OCI-LY7 (cell line): Measurements from ENCODE around the gene IPO13. TPM values are rescaled to one million over a fixed set of nuclear protein-coding genes. Genes with fewer than 3 reads are reported as not detected.

Experiments
- BruUV-seq: library from RNA; stranded (reverse); fragments of 400-500 nt; replicated peaks from 2 replicates; lab custom pipeline; 2021; lab: Mats Ljungman, UMichigan
- CTCF ChIA-PET: fragments of 300-600 bp; sonication (Branson Sonifier 250); formaldehyde crosslinking; loops from one replicate; lab custom pipeline; 2022; ENCODE audit warnings: antibody characterized with exemption; ENCODE audit not compliant: unreplicated experiment; lab: Charles Lee
- POLR2A ChIA-PET: fragments of 300-600 bp; sonication (Branson Sonifier 250); formaldehyde crosslinking; loops from one replicate; lab custom pipeline; 2022; ENCODE audit warnings: antibody characterized with exemption; lab: Charles Lee
- DNase-seq: peaks from one replicate; pipeline ENCODE4 v3.0.0-alpha.2; 2015; ENCODE audit warnings: low spot score
- H2AFZ ChIP-seq: fragments of 200-600 bp; sonication (generic), shearing (Covaris generic); 2 replicates; pipeline ENCODE4 v1.6.1; 2014; ENCODE audit warnings: mild to moderate bottlenecking, antibody characterized with exemption, low read length, moderate library complexity
- H3K27ac ChIP-seq: fragments of 200-600 bp; sonication (generic); 2 replicates; pipeline ENCODE4 v1.5.1; 2014; ENCODE audit warnings: mixed run types, low read depth, mild to moderate bottlenecking, moderate library complexity, low read length, inconsistent platforms; ENCODE audit not compliant: poor library complexity, severe bottlenecking
- H3K36me3 ChIP-seq: fragments of 200-600 bp; sonication (generic); 2 replicates; pipeline ENCODE4 v1.6.1; 2014; ENCODE audit warnings: mild to moderate bottlenecking, antibody characterized with exemption, low read length, moderate library complexity, mixed read lengths; ENCODE audit not compliant: insufficient read depth
- H3K4me1 ChIP-seq: fragments of 200-600 bp; sonication (generic); 2 replicates; pipeline ENCODE4 v1.5.1; 2014; ENCODE audit warnings: mild to moderate bottlenecking, low read length; ENCODE audit not compliant: insufficient read depth, poor library complexity, severe bottlenecking
- H3K4me2 ChIP-seq: fragments of 200-600 bp; sonication (generic); 2 replicates; pipeline ENCODE4 v1.6.1; 2014; ENCODE audit warnings: mild to moderate bottlenecking, low read length
- H3K4me3 ChIP-seq: fragments of 200-600 bp; sonication (generic); 2 replicates; pipeline ENCODE4 v1.5.1; 2014; ENCODE audit warnings: mild to moderate bottlenecking, low read depth, low read length; ENCODE audit not compliant: poor library complexity, severe bottlenecking
- H3K79me2 ChIP-seq: fragments of 200-600 bp; sonication (generic); 2 replicates; pipeline ENCODE4 v1.6.1; 2016; ENCODE audit warnings: low read depth, mild to moderate bottlenecking, low read length, moderate library complexity, mixed read lengths; ENCODE audit not compliant: insufficient read depth
- H3K9me2 ChIP-seq: fragments of 200-600 bp; sonication (generic); 2 replicates; pipeline ENCODE4 v1.6.1; 2016; ENCODE audit warnings: mild to moderate bottlenecking, low read length, mixed read lengths; ENCODE audit not compliant: insufficient read depth
- H3K9me3 ChIP-seq: fragments of 200-600 bp; sonication (generic); 2 replicates; pipeline ENCODE4 v1.6.1; 2014; ENCODE audit warnings: mild to moderate bottlenecking, mixed run types, low read length, mixed read lengths
- H4K20me1 ChIP-seq: fragments of 200-600 bp; sonication (generic); 2 replicates; pipeline ENCODE4 v1.6.1; 2014; ENCODE audit warnings: mild to moderate bottlenecking, antibody characterized with exemption, low read length, moderate library complexity, mixed read lengths; ENCODE audit not compliant: insufficient read depth
- CTCF ChIP-seq: fragments of 200-600 bp; sonication (generic); conservative IDR thresholded peaks from 2 replicates; pipeline ENCODE4 v1.5.1; 2014; ENCODE audit warnings: mild to moderate bottlenecking, antibody characterized with exemption, low read length, moderate library complexity, mixed read lengths
- EZH2phosphoT487 ChIP-seq: fragments of 200-600 bp; sonication (generic); IDR thresholded peaks from 2 replicates; pipeline ENCODE4 v1.6.1; 2018; ENCODE audit warnings: low read depth, borderline replicate concordance, mild to moderate bottlenecking, mixed run types, antibody characterized with exemption, low read length, moderate library complexity, mixed read lengths
- intact Hi-C: fragments of 100-400 bp; cut with micrococcal nuclease; formaldehyde crosslinking; loops from one replicate; pipeline ENCODE4 v1.10.0; 2022; ENCODE audit not compliant: unreplicated experiment
- total RNA-seq, 2 experiments: library from RNA; depleted of rRNA in 1 of 2; stranded (reverse); fragments of >200 nt in 1 of 2; shearing (Covaris generic) in 1 of 2; gene quantifications; 2 replicates each; pipeline ENCODE4 v1.2.3, GENCODE V29; 2014 to 2022

IPO13 gene
- total RNA-seq, 2 experiments from 2014 or later: 17.8 to 24.1 TPM

GRCh38 chr1:43992232-43992995, 45.7 kb downstream of the IPO13 start:
- intact Hi-C loops: no loop called here
- POLR2A ChIA-PET: interaction anchor here (0.6 to 1.3 kb wide), 2 partner anchors 9 to 820 kb away, joined by 3 to 4 read pairs; partner anchors contain the start of genes CFAP57 and EBNA1BP2
- no peak for DNase-seq
- Histone ChIP-seq H3K79me2 (no peaks in the 10 kb centered on the region), H3K9me3 (no peaks in the 10 kb centered on the region), H3K4me2 (peak overlapping the region; percentile 83), H4K20me1 (no peaks in the 10 kb centered on the region), H3K4me1 (peaks cover 28% of the 10 kb centered on the region), H2AFZ (peak overlapping the region; percentile 90; the same call in 1 of the 2 replicates), H3K9me2 (no peaks in the 10 kb centered on the region), H3K4me3 (peak overlapping the region; percentile 71), H3K36me3 (no peaks in the 10 kb centered on the region), H3K27ac (no peak overlapping the region)
- CTCF ChIA-PET: interaction anchor here (1.2 kb wide), 1 partner anchor 17 kb away, joined by 3 read pairs; the partner anchor contains the start of gene ATP6V0B
- no peak for TF ChIP-seq CTCF
- no peak for TF ChIP-seq EZH2phosphoT487
- no TSS peak for BruUV-seq

DNA sequence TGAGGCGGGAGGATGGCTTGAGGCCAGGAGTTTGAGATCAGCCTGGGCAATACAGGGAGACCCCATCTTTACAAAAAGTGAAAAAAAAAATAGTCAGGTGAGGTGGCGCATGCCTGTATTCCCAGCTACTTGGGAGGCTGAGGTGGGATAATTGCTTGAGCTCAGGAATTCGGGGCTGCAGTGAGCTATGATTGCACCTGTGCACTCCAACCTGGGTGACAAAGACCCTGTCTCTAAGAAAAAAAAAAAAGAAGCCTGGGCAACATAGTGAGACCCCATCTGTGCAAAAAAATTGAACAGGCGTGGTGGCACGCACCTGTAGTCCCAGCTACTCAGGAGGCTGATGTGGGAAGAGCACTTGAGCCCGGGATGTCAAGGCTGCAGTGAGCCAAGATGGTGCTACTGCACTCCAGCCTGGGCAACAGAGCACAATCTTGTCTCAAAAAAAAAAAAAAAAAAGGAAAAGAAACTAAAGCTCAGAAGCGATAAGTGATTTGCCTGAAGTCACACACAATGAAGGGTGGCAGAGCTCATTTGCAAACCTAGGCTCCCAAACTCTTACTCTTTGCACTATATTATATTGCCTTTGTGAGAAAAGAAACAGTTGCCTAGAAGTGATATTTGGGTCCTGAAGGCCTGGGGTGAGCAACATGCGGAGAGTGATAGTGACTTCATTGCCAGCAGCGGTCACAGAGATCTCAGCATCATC, 46.6 kb downstream of the IPO13 start:
- ChIA-PET CTCF (no interaction called here), POLR2A (interaction anchor here (0.6 to 1.3 kb wide), 3 partner anchors 8 to 38 kb away, joined by 3 to 4 read pairs (median 4); partner anchors contain the start of gene SLC6A9)
- Histone ChIP-seq H3K36me3 (no peaks in the 10 kb centered on the region), H3K9me2 (no peaks in the 10 kb centered on the region), H3K4me3 (no peak overlapping the region), H3K9me3 (no peaks in the 10 kb centered on the region), H3K79me2 (no peaks in the 10 kb centered on the region), H3K4me1 (peaks cover 28% of the 10 kb centered on the region), H3K4me2 (no peak overlapping the region; the same call in 1 of the 2 replicates), H2AFZ (no peak overlapping the region), H3K27ac (no peak overlapping the region), H4K20me1 (no peaks in the 10 kb centered on the region)
- DNase-seq: no peak
- BruUV-seq: no TSS peak
- intact Hi-C loops: no loop called here
- TF ChIP-seq CTCF: no peak
- no peak for TF ChIP-seq EZH2phosphoT487
